Retinal pigment epithelial cell (primary cell): ENCODE data around the gene NOTCH2.

Experiments used
- DNase-seq: peaks from one replicate; pipeline ENCODE4 v3.0.0-alpha.2; 2010; ENCODE audit warnings: low read depth
- H3K4me3 ChIP-seq: 2 replicates; pipeline ENCODE4 v1.5.1; 2011; ENCODE audit warnings: mild to moderate bottlenecking, low read length, control low read depth, moderate library complexity
- CTCF ChIP-seq: conservative IDR thresholded peaks from 2 replicates; pipeline ENCODE4 v1.5.1; 2011; ENCODE audit warnings: low read depth, low read length, control low read depth, inconsistent platforms

The NOTCH2 gene

GRCh38 chr1:119954476-119955422 is 114.7 kb downstream of the NOTCH2 start:
- no peak for DNase-seq
- no peak overlapping the region for H3K4me3 ChIP-seq
- TF ChIP-seq CTCF: no peak

DNA sequence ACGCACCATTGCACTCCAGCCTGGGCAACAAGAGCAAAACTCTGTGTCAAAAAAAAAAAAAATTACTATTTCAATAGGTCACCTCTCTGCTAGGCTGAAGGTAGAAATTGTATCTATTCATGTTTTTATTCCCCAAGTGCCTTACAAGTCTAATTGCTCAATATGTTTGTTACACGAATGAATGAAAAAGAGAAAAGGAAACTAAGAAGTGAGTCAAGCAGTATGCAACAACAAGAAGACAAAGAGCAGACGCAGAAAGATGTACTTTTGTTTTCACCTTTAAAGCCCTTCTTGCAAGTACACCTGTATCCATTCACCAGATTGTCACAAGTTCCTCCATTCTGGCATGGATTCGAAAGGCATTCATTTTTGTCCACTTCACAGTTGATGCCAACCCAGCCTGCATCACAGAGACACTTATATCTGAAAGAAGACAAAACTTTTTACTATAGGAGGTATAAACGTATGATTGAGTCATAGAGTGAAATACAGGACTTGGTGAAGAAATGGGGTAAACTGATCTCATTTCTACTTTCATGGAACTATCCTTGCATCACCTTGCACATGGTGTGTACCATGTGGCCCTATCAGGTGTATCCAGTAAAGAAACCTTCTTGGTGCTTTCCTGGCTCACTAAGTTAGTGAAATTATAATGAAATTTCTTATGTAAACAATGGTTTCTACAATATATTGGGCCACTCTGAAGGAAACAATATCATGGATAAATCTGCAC is 116.0 kb downstream of the NOTCH2 start:
- no peak for DNase-seq
- H3K4me3 ChIP-seq: no peak overlapping the region
- no peak for TF ChIP-seq CTCF

DNA sequence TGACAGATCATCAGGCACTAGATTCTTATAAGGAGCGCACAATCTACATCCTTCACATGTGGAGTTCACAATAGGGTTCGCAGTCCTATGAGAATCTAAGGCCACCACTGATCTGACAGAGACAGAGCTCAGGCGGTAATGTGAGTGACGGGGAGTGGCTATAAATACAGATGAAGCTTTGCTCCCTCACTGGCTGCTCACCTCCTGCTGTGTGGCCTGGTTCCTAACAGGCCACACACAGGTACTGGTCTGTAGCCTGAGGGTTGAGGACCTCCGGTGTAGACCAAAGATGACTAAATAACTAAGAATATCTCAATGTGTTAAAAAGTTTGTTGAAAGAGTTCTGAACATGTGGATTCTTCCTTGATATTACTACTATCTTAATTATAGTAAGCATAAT is 117.0 kb downstream of the NOTCH2 start:
- TF ChIP-seq CTCF: no peak
- no peak for DNase-seq
- no peak overlapping the region for H3K4me3 ChIP-seq

DNA sequence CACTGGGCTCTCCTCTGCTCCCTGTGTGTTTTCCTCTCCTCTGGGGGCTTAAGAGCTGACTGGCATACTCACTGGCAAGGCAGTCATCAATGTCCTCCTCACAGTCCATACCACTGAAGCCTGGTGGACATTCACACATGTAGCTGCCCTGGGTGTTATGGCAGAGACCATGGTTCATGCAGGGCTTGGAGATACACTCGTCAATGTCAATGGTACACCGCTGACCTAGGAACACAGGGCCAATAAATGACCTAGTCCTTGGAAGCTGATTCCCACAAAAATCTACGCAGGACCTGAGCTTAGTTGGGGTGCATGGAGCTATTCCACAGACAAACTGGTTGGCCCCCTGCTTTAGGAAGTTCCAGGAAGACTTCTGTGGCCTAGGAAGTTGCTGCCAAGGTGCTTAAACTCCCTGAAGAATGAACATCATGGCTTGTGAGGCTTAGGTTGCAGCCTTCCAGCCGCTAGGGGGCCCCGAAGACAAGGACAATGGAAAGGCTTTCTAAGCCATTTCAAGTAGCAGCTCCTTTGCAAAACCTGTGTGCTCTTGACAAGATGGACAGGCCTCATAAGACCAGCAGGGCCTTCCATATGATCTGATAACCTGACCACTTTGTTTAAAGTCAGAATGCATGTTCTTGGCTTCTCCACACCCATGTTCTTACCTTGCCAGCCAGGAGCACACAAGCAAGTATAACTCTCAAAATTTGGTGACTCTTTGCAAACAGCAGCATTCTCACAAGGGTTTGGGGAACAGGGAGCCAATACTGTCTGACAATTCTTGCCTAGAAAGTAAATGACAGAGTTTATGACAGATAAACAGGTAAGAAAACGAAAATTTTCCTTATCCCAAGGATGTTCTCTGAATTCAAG is 120.9 kb downstream of the NOTCH2 start:
- H3K4me3 ChIP-seq: no peak overlapping the region
- DNase-seq: peak; percentile 30
- TF ChIP-seq CTCF: peak; percentile 95

DNA sequence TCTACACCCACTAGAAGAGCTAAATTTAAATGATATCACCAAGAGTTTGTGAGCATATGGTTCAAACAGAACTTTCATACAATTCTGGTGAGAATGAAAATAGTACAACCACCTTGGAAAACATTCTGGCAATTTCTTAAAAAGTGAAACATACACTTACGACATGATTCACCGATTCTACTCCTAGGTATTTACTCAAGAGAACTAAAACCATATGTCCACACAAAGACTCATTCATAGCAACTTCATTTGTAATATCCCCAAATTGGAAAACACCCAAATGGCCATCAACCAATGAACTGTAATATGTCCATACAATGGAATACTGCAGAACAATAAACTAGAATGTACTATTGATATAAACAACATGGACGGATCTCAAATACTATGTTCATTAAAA is 122.0 kb downstream of the NOTCH2 start:
- H3K4me3 ChIP-seq: no peak overlapping the region
- no peak for TF ChIP-seq CTCF
- no peak for DNase-seq

- H3K4me3 ChIP-seq: no peak overlapping the region
- TF ChIP-seq CTCF: no peak
- no peak for DNase-seq
Measured at GRCh38 chr1:119946724-119947123, 122.7 kb downstream of the NOTCH2 start.
